GM12873 (cell line): Measurements from ENCODE around the gene RHBDL1.

Experiments
- TF ChIP-seq, protein P1 (sequence below): IDR thresholded peaks from 2 replicates; pipeline ENCODE4 v1.5.1; 2012; ENCODE audit warnings: low read depth, mild to moderate bottlenecking, moderate library complexity, low read length, control low read depth; ENCODE audit not compliant: insufficient read depth; ENCODE audit errors: missing control alignments

RHBDL1 gene

DNA sequence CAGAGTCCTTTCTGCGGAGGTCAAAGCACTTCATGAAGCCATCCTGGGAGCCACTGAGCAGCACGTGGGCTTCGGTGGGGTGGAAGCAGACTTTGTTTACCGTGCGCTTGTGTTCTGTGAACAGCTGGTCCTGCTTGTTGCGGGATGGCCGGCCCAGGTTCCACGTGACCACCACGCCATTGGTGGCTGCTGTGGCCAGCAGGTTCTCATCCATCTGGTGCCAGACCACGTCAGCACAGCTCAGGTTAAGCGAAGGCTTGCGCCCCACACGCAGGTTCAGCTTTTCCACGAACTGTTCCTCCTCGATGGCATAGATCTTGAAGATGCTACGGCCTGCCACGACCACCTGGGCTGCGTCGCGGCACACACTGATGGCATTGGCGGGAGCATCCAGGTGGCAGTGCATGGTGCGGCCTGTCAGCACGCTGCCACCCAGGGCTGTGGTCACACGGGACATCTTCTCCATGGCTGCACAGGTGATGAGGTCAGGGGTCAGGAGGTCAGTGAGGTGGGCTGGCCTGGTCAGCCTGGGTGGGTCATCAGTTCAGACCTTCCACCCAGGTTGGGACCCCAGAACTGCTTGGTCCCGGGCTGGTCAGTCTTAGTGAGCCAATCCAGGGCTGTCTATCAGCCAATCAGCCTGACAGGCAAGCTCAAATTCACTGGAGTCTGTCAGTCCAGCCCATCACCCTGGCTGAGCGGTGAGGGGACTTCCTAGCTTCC lies 13.9 kb downstream of the RHBDL1 start:
- TF ChIP-seq, protein P1, sequence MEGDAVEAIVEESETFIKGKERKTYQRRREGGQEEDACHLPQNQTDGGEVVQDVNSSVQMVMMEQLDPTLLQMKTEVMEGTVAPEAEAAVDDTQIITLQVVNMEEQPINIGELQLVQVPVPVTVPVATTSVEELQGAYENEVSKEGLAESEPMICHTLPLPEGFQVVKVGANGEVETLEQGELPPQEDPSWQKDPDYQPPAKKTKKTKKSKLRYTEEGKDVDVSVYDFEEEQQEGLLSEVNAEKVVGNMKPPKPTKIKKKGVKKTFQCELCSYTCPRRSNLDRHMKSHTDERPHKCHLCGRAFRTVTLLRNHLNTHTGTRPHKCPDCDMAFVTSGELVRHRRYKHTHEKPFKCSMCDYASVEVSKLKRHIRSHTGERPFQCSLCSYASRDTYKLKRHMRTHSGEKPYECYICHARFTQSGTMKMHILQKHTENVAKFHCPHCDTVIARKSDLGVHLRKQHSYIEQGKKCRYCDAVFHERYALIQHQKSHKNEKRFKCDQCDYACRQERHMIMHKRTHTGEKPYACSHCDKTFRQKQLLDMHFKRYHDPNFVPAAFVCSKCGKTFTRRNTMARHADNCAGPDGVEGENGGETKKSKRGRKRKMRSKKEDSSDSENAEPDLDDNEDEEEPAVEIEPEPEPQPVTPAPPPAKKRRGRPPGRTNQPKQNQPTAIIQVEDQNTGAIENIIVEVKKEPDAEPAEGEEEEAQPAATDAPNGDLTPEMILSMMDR, result no peak

DNA sequence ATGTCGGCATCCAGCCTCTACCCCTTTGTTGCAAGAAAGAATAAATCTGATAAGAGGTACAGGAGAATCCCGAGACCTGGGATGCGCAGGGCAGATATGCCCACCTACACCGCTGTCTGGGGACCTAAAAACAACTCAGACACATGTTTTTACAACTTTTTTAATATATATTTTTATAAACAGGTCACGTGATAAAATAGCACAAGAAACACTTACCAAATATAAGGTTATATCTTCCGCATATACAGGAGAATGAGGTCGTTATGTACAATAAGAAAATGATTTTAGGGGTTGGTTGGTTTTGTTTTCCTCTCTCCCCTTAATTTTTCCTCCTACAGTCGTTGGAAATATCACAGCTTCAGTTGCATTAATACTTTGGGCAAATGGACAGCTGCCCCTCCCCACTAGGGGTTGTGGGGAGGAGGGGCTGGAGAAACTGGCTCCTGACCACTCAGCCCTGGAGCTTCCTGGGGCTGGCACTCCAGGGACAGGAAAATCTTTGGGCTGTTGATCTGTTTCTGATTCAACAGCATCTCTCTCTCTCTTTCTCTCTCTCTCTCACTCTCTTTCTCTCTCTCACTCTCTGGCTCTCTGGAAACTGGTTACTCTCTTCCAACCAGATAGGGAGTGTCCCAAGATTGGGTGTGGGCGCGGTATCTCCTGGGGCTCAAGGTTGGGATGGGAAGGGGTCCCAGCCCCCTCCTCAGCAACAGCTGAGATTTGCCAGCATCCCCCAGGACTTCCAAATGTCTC lies 17.1 kb downstream of the RHBDL1 start:
- TF ChIP-seq, protein P1, result no peak

DNA sequence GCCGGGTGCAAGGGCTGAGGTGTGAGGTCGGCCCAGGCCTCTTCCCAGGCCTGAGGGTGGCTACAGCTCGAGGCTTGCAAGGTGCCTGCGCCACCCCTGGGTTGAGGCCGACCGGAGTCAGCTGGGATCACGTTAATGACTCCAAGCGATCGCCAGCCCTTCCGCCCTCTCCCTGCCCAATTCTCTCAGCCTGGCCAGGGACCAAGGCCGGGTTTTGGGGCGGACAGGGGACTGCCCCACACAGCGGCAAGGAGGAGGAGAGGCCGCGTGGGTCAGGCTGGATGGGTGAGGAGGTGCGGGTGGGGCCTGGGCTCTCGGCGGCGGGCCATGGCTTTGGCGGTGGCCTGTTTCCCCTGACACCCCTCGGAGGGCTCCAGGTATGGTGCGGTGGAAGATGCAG lies 17.9 kb downstream of the RHBDL1 start:
- TF ChIP-seq, protein P1, result no peak

DNA sequence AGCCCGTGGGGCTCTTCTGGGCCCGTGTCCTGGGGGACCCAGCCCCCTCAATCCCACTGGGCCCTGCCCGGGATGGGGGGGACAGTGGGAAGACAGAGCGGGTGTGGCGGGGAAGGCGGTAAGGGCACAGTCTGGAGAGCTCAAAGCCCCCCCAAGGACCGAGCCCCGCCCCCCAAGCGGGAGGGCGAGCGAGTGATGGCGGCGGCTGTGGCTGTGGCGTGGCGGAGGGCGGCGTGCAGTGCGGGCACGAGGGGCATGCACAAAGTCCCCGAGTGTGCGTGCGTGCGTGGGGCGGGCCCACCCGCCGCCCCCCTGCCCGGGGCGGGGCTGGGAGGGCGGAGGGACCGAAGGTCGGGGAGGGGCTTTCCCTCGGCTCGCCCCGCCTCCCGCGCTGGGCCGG lies 18.3 kb downstream of the RHBDL1 start:
- TF ChIP-seq, protein P1, result no peak

DNA sequence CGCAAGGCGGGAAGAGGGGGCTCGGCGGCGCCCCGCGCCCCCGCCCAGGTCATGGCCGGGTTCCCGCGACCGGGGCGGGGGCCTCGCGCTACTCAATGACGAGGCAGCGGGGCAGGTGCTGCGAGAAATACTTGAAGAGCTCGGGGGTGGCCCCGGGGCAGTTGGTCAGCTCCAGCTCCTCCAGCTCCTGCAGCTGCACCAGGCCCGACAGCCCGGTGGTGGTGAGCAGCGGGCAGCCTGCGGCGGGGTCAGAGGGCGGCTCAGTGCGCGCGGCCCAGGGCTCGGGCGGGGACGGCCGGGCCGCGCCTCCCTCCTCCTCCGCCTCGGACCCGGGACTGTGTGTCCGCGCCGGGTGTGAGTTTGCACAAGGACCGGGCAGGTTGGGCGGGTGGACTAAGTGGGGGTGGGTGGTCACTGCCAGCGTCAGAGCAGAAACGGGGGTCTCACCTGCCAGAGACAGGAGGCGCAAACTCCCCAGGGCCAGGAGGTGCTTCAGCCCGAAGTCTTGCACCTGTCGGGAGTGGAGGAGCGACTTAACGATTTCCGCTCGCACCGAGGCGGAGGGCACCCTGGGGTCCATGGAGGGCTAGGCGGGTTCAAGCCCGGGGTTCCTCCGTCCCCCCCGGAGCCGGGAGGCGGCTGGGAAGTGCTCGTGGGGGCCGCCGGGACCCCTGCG lies 18.9 kb downstream of the RHBDL1 start:
- TF ChIP-seq, protein P1, result no peak

DNA sequence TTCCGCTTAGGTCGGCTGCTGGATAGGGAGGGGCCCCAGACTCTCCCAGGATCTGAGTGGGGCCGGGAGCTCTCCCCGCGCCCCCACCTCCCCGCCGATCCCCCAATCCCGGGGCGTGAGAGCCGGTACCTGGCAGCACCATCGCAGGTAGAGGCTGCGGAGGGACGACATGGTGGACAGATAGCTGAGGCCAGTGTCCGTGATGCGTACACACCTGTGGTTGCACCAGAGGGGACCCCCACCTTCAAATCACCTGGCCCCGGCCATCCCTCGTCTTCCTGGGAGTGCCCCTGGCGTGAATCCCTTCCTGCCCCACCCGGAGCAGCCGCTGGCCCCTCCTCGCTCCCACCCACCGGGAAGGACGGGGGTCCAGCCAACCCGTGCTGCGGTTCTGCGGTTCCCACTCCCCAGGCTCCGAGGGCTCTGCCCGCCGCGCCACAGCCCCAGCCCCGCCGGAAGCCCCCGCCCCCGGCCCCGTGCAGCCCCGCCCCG lies 19.4 kb downstream of the RHBDL1 start:
- TF ChIP-seq, protein P1, result no peak
